SH-SY5Y (cell line): ENCODE measurements around the gene VIL1.

Experiments used
- GATA2 ChIP-seq: IDR thresholded peaks from 2 replicates; pipeline ENCODE4 v1.6.1; 2011; ENCODE audit warnings: mild to moderate bottlenecking, low read depth, low read length
- GATA3 ChIP-seq: IDR thresholded peaks from 2 replicates; pipeline ENCODE4 v1.6.1; 2011; ENCODE audit warnings: low read depth, mild to moderate bottlenecking, low read length, moderate library complexity

- TF ChIP-seq GATA2 (no peak), GATA3 (no peak)
Measured at GRCh38 chr2:218375212-218375611, 43.7 kb upstream of the VIL1 start.
